Measurements from ENCODE around the gene OTX2.

Gene OTX2

DNA sequence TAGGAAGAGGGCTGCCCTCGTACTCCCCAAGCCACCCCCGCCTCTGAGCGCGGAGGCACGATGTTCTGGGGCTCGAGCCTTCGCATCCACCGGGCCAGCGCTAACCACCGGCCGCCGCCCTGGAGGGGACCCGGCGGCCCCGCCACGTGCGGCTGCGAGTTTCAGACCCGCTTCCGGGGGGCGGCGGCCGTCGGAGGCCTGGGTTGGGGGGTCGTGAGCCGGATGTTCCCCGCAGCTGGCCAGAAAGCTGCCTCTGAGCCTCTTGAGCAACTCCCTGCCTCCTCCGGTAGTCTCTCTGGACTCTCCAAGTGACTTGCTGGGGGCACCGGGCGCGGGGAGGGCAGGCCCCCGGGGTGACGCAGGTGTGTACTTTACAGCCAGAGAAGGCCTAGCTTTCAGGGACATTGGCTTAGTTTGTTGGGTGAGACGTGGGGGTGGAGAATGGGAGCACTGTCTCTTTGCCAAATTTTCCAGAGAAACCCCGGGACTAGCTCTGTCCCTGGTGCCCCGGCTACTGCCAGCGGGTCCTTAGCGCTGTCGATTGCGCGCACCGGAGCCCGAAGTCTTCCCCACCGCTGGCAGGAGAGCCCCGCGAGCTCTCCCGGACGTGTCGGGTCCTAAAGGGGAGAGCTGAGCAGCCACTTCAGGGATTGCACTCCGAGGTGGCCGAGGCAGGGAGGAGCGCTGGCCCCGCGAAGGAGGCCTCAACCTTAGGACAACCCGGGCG lies 15.6 kb downstream of the OTX2 start:
- no peak for DNase-seq

DNA sequence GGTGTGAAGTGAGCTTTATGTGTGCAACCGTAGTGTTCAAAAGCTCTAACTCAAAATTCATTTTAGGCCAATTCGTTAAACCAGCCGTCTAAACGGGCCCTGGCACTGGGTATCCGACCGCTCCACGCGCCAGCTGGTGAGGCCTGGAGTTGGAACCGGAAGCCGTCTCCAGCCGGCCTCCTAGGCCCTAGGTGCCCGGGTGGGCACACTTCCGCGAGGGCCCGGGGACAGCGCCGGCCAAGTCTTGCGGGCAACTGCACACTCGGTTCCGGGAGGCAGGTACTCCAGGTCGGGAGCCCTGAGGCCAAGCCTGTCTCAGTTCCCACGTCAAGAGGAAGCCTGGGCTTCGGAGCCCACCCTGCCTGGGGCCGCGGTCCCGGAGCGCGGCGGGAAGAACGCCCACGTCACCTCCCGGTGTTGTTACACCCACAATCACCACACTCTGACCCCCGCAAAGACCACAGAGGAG lies 16.2 kb downstream of the OTX2 start:
- DNase-seq, result no peak

DNA sequence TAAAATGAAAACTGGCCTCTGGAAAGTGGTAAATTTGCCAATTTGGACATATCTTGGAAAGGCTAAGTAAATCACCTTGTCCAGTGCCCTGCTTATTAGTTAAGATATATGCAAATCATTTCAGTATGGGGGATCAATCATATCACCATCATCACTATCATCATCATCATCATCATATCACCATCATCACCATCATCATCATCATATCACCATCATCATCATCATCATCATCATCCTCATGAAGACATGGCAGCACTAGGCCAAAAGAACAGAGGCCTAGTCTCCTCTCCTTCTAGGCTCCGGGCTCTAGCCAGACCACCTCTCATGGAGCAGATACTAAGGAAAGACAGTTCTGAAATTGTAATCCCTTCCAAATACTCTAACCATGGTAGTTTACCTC lies 20.3 kb downstream of the OTX2 start:
- DNase-seq, result no peak

DNA sequence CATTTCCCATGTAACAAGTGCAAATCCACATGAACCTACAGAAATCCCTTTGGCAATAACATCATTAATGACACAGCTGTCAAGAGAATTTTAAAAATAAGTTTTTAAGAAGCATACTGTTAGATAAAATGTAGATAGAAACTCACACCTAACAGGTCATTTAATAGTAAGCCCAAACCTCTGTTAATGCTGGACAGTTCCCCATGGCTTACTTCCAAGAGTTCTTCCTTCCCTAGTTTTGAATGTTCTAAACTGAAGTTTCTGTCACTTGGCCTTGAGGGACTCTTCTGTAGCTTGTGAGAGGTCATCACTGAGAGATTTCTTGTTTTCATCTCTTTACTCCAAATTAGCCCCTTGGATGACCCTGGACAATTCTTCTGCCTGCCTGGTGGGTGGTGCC lies 22.7 kb downstream of the OTX2 start:
- DNase-seq, result no peak

DNA sequence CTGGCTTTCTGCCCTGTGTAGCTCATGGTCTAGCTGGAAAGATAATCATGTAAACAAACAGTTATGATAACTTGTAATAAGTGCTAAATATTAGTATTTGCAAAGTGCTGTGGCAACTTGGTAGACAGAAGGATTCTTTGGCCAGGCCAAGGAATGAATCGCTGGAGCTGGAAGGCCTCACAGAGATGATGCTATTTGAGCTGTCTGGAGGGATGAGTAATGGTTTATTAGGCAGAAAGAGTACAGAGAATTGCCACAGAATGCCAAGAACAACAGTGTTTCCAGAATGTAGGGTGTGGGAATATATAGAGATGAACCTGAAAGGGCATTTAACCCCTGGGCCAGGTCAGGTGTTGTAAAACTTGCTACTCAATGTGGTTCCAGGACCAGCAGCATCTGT lies 27.6 kb downstream of the OTX2 start:
- DNase-seq, result no peak

DNA sequence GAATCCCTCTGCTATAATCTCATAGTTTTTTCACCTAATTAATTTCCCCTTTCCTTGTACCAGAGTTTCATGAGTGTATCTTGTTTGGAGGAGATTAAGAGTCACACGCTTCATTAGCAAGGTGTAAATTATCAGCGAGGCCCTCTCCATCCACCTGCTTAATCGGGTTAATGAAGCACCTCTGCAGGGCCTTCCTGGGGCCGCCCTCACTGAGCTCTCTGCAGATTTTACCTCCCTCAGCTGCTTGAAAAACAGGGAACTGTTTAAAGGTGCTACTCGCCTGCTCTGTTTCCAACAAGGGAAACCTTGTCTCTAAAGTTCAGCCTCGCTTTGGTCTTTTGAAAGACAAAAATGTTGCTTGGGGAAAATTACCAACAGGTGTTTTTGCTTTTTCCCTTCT lies 35.8 kb downstream of the OTX2 start:
- no peak for DNase-seq

DNA sequence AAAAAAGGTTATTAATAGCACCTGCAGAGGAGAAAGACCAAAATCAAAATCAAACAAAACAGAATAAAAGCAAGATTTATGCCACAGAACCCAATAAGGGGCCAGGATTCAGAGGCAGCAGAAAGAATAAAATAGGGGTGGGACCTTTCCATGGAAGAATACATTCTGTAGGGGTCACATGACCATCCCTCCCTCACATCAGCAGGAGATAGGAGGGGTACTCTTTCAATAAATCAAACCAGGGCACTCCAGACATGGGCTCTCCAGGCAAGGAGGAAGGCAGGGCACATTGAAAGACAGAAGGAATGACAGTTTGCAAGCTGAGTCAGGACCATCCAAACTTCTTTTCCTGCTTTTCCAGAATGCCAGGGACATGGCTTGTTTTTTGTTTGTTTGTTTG lies 39.8 kb downstream of the OTX2 start:
- DNase-seq, result no peak

DNA sequence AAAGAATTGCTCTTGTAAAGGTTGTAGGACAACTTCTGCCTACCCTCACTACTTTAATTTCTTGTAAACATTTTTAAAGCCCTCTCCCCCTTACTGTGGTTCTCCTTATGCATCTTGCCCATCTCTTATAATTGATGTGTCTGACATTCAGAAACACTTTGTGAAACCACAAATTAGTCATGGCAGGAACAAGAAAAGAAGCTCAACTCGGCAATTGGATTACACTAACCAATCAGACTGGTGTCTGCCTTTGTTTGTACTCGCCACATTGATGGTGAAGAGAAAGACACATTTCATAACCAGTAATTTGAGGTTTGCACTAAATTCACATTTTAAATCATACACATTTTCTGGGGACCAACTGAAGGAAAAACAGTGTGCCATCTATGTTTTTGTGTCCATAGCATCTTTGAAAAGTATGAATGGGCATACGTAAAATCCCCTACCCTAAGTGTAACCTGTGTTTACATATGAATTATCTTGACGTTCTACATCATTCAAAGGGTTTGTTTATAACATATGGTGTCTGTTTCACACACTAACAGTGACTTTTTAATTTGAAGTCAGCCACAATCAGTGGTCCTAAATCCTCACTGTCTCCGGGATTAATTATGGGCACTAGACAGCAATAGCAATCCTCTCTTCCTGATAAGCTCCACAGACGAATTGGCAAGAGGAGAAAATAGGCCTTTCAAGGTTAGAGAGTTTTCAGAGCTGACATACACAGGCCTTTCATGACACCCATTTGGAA lies 49.9 kb downstream of the OTX2 start:
- no peak for DNase-seq

DNA sequence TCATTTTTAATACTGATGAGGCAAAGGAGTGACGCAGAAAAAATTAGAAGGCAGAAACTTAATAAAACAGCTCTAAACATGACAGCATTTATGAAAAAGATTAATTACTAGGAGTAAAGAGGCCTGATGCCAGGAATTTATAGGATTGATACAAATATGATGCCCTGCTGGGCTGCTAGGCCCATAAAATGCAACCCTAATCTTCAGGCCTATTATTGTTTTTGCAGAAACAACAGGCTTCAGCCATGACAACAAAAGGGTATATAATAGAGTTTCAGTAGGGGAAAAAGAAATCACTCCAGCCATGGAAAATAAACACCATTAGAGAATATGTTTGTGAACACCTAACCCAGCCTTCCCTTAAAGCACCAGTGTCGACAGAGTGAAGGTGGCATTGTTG lies 50.6 kb downstream of the OTX2 start:
- no peak for DNase-seq

DNA sequence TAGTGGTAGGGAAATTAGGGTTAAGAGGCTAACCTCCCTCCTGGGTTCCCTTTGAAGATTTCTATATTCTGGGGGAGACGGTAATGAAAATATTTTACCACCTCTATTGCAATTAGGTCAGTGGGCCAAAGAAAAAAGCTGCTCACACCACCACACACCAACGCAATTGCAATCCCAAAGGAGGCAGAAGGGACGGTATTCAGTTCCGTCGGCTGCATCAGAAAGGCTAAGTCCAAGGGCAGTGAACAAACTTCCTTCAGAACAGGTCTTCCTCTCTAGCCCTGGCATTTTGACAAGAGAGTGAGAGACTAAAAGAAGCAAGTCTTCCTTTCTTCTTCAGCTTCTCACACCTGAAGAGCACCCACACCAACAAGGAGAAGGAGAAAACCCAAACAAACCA lies 51.2 kb downstream of the OTX2 start:
- no peak for DNase-seq

DNA sequence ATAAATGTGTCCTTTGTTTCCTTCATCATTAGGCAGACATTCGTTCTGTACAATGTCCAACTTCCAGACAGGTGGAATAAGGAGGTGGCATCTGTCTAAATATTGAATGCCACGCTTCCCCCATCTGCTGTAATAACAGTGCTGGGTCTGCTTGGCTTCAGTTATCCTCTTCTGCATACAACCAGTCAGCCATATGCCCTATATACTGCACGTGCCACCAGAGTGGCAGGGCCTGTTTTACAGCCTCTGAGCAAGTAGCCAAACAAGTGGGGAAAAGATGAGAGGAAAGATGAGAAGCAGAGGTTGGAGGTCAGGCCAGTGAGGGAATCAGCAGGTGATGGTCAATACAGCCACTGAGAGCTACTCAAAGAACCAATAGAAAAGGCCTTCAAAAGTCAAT lies 55.4 kb downstream of the OTX2 start:
- DNase-seq, result no peak

DNA sequence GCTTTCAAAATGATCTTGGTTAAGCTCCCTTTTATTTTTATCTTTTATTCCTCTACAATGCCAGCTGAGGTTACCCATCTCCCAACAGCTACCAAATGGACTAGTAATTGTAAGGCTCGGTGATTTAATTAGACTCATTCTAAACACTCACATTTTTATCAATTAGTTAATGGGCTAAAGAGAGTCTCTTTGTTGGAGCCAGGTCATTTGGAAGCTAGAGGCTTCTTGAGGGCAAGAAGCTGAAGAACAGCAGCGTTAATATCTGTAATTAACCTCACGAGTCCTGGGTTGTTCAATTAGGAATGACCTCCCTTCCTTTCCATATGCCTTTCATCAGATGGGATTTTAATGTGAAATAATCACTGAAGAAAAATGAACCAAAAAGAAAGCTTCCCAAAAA lies 56.9 kb downstream of the OTX2 start:
- no peak for DNase-seq

DNA sequence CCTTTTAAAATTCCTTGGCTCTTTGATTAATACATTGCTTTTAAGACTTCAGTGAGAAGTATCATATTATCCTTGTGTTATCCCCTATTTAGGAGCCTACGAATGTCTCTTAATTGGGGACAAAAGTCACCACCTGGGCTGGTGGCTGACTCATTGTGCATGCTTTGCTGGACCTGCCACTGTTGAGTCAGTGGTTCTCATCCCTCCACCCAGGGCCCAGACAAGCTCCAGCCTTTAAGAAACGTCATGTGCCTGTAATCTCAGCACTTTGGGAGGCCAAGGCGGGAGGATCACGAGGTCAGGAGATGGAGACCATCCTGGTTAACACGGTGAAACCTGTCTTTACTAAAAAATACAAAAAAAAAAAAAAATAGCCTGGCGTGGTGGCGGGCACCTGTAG lies 57.9 kb downstream of the OTX2 start:
- DNase-seq, result no peak

DNA sequence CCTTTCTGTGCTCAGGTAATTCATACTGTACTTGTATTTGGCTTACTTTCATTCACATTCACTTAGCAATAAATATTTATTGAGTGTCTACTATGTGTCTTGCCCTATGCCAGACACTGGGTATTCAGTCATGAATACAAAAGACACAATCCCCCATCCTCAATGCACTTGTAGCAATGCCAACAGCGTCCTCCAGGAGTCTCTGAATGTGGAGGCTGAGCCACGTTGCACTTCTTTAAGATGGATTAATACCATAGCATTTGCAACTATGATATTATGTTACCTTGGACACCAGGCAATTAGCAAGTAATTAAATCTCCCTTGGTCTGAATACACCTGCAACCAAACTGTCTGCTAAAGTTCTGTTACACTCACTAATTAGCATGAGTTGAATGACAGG lies 58.8 kb downstream of the OTX2 start:
- no peak for DNase-seq

All from NK-92 treated with Interleukin-12 subunit alpha and Interleukin-12 subunit beta, amount 100 ng/mL, for 24 hours (cell line).